A673 (cell line): ENCODE data around the gene ADGRE2. TPM values are rescaled to one million over a fixed set of nuclear protein-coding genes. Genes with fewer than 3 reads are reported as not detected.

ENCODE experiments used
- BruUV-seq: library from RNA; stranded (reverse); fragments of 400-500 nt; replicated peaks from 2 replicates; lab custom pipeline; 2021; lab: Mats Ljungman, UMichigan
- CTCF ChIA-PET: fragments of 300-600 bp; sonication (Branson Sonifier 250); formaldehyde crosslinking; loops from one replicate; lab custom pipeline; 2022; ENCODE audit warnings: antibody characterized with exemption; lab: Charles Lee
- POLR2A ChIA-PET: fragments of 300-600 bp; sonication (Branson Sonifier 250); formaldehyde crosslinking; loops from one replicate; lab custom pipeline; 2022; ENCODE audit warnings: antibody characterized with exemption; ENCODE audit not compliant: low non-redundant PET; lab: Charles Lee
- DNase-seq: peaks from one replicate; pipeline ENCODE4 v3.0.0-alpha.2; 2015; ENCODE audit warnings: low spot score
- H3K27ac ChIP-seq: fragments of 200-600 bp; sonication (generic); 2 replicates; pipeline ENCODE4 v1.5.1; 2016; ENCODE audit warnings: mixed run types, low read depth, mild to moderate bottlenecking, mixed read lengths, antibody characterized with exemption, low read length; ENCODE audit not compliant: poor library complexity, severe bottlenecking
- H3K27me3 ChIP-seq: fragments of 200-600 bp; sonication (generic); replicated peaks from 2 replicates; pipeline ENCODE4 v1.6.1; 2017; ENCODE audit warnings: mixed run types, low read depth, mild to moderate bottlenecking, mixed read lengths, antibody characterized with exemption, low read length; ENCODE audit not compliant: insufficient read depth, poor library complexity
- H3K36me3 ChIP-seq: fragments of 200-600 bp; sonication (generic); 2 replicates; pipeline ENCODE4 v1.6.1; 2016; ENCODE audit warnings: mixed run types, mild to moderate bottlenecking, mixed read lengths, antibody characterized with exemption, low read length; ENCODE audit not compliant: insufficient read depth, poor library complexity, severe bottlenecking
- H3K4me1 ChIP-seq: fragments of 200-600 bp; sonication (generic); 2 replicates; pipeline ENCODE4 v1.6.1; 2017; ENCODE audit warnings: mixed run types, mild to moderate bottlenecking, mixed read lengths, antibody characterized with exemption, low read length; ENCODE audit not compliant: insufficient read depth, poor library complexity, severe bottlenecking
- H3K4me3 ChIP-seq: fragments of 200-600 bp; sonication (generic); 2 replicates; pipeline ENCODE4 v1.5.1; 2016; ENCODE audit warnings: low read depth, mixed run types, mild to moderate bottlenecking, mixed read lengths, low read length; ENCODE audit not compliant: poor library complexity, severe bottlenecking
- H3K9me3 ChIP-seq: fragments of 200-600 bp; sonication (generic); 2 replicates; pipeline ENCODE4 v1.6.1; 2016; ENCODE audit warnings: mixed run types, low read depth, mild to moderate bottlenecking, mixed read lengths, antibody characterized with exemption, low read length; ENCODE audit not compliant: poor library complexity, severe bottlenecking
- CTCF ChIP-seq: fragments of 300-800, 200-600 bp; sonication (generic); conservative IDR thresholded peaks from 2 replicates; pipeline ENCODE4 v1.5.1; 2017; ENCODE audit warnings: low read depth, mild to moderate bottlenecking, antibody characterized with exemption, low read length, moderate library complexity, mixed read lengths
- EZH2 ChIP-seq: fragments of 200-600 bp; sonication (generic); IDR thresholded peaks from 2 replicates; pipeline ENCODE4 v1.6.1; 2017; ENCODE audit warnings: borderline replicate concordance, low read depth, mild to moderate bottlenecking, mixed read lengths, antibody characterized with exemption, low read length; ENCODE audit not compliant: poor library complexity, severe bottlenecking
- intact Hi-C: fragments of 100-400 bp; cut with micrococcal nuclease; formaldehyde crosslinking; loops from one replicate; pipeline ENCODE4 v1.10.0; 2022; ENCODE audit not compliant: unreplicated experiment
- total RNA-seq: library from RNA; stranded (reverse); gene quantifications from 2 replicates; pipeline ENCODE4 v1.2.3, GENCODE V29; 2021

ADGRE2 gene
- total RNA-seq, 1 experiment from 2014 or later: 0.19 TPM

GRCh38 chr19:14758816-14759215 lies 19.5 kb downstream of the ADGRE2 start:
- BruUV-seq: no TSS peak
- Histone ChIP-seq H3K36me3 (no peaks in the 10 kb centered on the region), H3K4me3 (no peak overlapping the region), H3K9me3 (no peaks in the 10 kb centered on the region), H3K27ac (no peak overlapping the region), H3K4me1 (peaks cover 3% of the 10 kb centered on the region), H3K27me3 (no peaks in the 10 kb centered on the region)
- intact Hi-C loops: no loop called here
- CTCF ChIA-PET: interaction anchor here (0.6 kb wide), 2 partner anchors 366 to 1105 kb away, joined by 6 to 8 read pairs; no protein-coding TSS in a partner anchor
- TF ChIP-seq CTCF (no peak), EZH2 (no peak)
- POLR2A ChIA-PET: no interaction called here
- peak; percentile 39 for DNase-seq

- H3K36me3 ChIP-seq: no peaks in the 10 kb centered on the region
- DNase-seq: no peak
- intact Hi-C loops: no loop called here
- H3K4me1 ChIP-seq: no peaks in the 10 kb centered on the region
- H3K4me3 ChIP-seq: no peak overlapping the region
- no peak for TF ChIP-seq CTCF
- TF ChIP-seq EZH2: no peak
- BruUV-seq: no TSS peak
- H3K27ac ChIP-seq: no peak overlapping the region
- ChIA-PET CTCF (no interaction called here), POLR2A (no interaction called here)
- H3K27me3 ChIP-seq: no peaks in the 10 kb centered on the region
- H3K9me3 ChIP-seq: no peaks in the 10 kb centered on the region
Measured at GRCh38 chr19:14748601-14749000, 29.8 kb downstream of the ADGRE2 start.

GRCh38 chr19:14746886-14747285 lies 31.5 kb downstream of the ADGRE2 start:
- Histone ChIP-seq H3K27me3 (no peaks in the 10 kb centered on the region), H3K4me3 (no peak overlapping the region), H3K36me3 (no peaks in the 10 kb centered on the region), H3K4me1 (no peaks in the 10 kb centered on the region), H3K9me3 (no peaks in the 10 kb centered on the region), H3K27ac (no peak overlapping the region)
- no TSS peak for BruUV-seq
- CTCF ChIA-PET: no interaction called here
- POLR2A ChIA-PET: no interaction called here
- no peak for DNase-seq
- TF ChIP-seq CTCF (no peak), EZH2 (no peak)
- intact Hi-C loops: no loop called here
